HEK293 (cell line): ENCODE measurements around the gene PHF19.

Experiments
- CTCF ChIA-PET: fragments of 350-600 bp; formaldehyde crosslinking; extraction: SDS; loops from one replicate; lab custom pipeline; 2021; ENCODE audit warnings: antibody characterized with exemption; lab: Yijun Ruan, JAX
- POLR2A ChIA-PET: fragments of 300-600 bp; formaldehyde crosslinking; extraction: SDS; loops from one replicate; lab custom pipeline; 2020; ENCODE audit warnings: antibody characterized with exemption, inconsistent platforms; lab: Yijun Ruan, JAX
- H3K27ac ChIP-seq: fragments of 200-500 bp; sonication (Bioruptor generic); 2 replicates; pipeline ENCODE4 v1.5.1; 2014; ENCODE audit warnings: low read depth, low read length, control low read depth, inconsistent platforms; ENCODE audit errors: extremely low read depth
- H3K36me3 ChIP-seq, 2 experiments: fragments of 200-500 bp in 1 of 2; sonication (Bioruptor generic) in 1 of 2; 1 replicate in 1 of 2; 2 replicates in 1 of 2; pipeline ENCODE4 v1.5.1; 2014 to 2017; ENCODE audit warnings: inconsistent platforms in 2 of 2, low read length in 2 of 2; ENCODE audit not compliant: control insufficient read depth in 2 of 2, insufficient read depth in 1 of 2
- H3K4me1 ChIP-seq: fragments of 200-500 bp; sonication (Bioruptor generic); 2 replicates; pipeline ENCODE4 v1.5.1; 2014; ENCODE audit warnings: mild to moderate bottlenecking, low read length, inconsistent platforms; ENCODE audit not compliant: control insufficient read depth, insufficient read depth
- H3K4me3 ChIP-seq: 2 replicates; pipeline ENCODE4 v1.5.1; 2011; ENCODE audit warnings: low read depth, mild to moderate bottlenecking, control low read depth, low read length, moderate library complexity
- H3K9me3 ChIP-seq: fragments of 200-500 bp; sonication (Bioruptor generic); 2 replicates; pipeline ENCODE4 v1.5.1; 2014; ENCODE audit warnings: low read depth, low read length, inconsistent platforms; ENCODE audit not compliant: control insufficient read depth, insufficient read depth
- SP3 ChIP-seq: fragments of 450-650 bp; formaldehyde crosslinking; IDR thresholded peaks from 2 replicates; pipeline ENCODE4 v1.5.1; 2016; ENCODE audit warnings: missing biosample characterization, missing genetic modification characterization
- ZNF24 ChIP-seq: fragments of 450-650 bp; formaldehyde crosslinking; IDR thresholded peaks from 2 replicates; pipeline ENCODE4 v1.5.1; 2016; ENCODE audit warnings: missing biosample characterization, missing genetic modification characterization
- ZNF394 ChIP-seq: fragments of 450-650 bp; formaldehyde crosslinking; IDR thresholded peaks from 2 replicates; pipeline ENCODE4 v1.5.1; 2016; ENCODE audit warnings: missing biosample characterization, missing genetic modification characterization, mild to moderate bottlenecking, moderate library complexity, borderline replicate concordance
- ZNF510 ChIP-seq: fragments of 450-650 bp; formaldehyde crosslinking; IDR thresholded peaks from 2 replicates; pipeline ENCODE4 v1.5.1; 2018; ENCODE audit warnings: mild to moderate bottlenecking, missing genetic modification characterization, missing biosample characterization; ENCODE audit not compliant: insufficient replicate concordance
- ZNF529 ChIP-seq: fragments of 450-650 bp; formaldehyde crosslinking; IDR thresholded peaks from 2 replicates; pipeline ENCODE4 v1.5.1; 2017; ENCODE audit warnings: missing genetic modification characterization, missing biosample characterization; ENCODE audit not compliant: insufficient replicate concordance
- ZNF624 ChIP-seq: fragments of 450-650 bp; formaldehyde crosslinking; IDR thresholded peaks from 2 replicates; pipeline ENCODE4 v1.5.1; 2017; ENCODE audit warnings: missing biosample characterization, missing genetic modification characterization
- ZNF791 ChIP-seq: fragments of 450-650 bp; formaldehyde crosslinking; IDR thresholded peaks from 2 replicates; pipeline ENCODE4 v1.5.1; 2016; ENCODE audit warnings: missing biosample characterization, missing genetic modification characterization
- TF ChIP-seq, protein P1 (sequence below): fragments of 450-650 bp; formaldehyde crosslinking; conservative IDR thresholded peaks from 2 replicates; pipeline ENCODE4 v1.5.1; 2016; ENCODE audit warnings: low read depth, missing biosample characterization, missing genetic modification characterization
- TF ChIP-seq, protein P2 (sequence below): sonication (generic); formaldehyde crosslinking; IDR thresholded peaks from 2 replicates; pipeline ENCODE4 v1.8.1; 2022; ENCODE audit warnings: mild to moderate bottlenecking, moderate library complexity, missing genetic modification reagents
- TF ChIP-seq, protein P3 (sequence below): fragments of 450-650 bp; formaldehyde crosslinking; IDR thresholded peaks from 2 replicates; pipeline ENCODE4 v1.5.1; 2016; ENCODE audit warnings: missing biosample characterization, missing genetic modification characterization
- TF ChIP-seq, protein P4 (sequence below): fragments of 450-650 bp; formaldehyde crosslinking; IDR thresholded peaks from 2 replicates; pipeline ENCODE4 v1.5.1; 2017; ENCODE audit warnings: missing biosample characterization, missing genetic modification characterization

The PHF19 gene

DNA sequence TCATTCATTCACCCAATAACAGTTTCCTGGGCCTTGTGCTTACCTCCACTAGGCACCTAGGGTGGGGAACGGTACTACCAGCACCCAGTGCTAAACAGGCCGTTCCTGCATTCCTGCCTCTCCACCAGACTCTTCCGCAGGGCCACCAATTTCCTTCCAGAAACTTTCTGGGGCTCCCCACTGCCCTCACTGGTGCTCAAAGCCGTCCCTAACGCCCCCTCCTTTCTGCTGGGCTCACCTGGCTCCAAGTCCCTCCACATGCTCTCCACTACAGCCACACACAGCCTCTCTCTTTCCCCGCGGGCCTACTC is 1.4 kb downstream of the PHF19 start (continued):
- TF ChIP-seq, protein P1, sequence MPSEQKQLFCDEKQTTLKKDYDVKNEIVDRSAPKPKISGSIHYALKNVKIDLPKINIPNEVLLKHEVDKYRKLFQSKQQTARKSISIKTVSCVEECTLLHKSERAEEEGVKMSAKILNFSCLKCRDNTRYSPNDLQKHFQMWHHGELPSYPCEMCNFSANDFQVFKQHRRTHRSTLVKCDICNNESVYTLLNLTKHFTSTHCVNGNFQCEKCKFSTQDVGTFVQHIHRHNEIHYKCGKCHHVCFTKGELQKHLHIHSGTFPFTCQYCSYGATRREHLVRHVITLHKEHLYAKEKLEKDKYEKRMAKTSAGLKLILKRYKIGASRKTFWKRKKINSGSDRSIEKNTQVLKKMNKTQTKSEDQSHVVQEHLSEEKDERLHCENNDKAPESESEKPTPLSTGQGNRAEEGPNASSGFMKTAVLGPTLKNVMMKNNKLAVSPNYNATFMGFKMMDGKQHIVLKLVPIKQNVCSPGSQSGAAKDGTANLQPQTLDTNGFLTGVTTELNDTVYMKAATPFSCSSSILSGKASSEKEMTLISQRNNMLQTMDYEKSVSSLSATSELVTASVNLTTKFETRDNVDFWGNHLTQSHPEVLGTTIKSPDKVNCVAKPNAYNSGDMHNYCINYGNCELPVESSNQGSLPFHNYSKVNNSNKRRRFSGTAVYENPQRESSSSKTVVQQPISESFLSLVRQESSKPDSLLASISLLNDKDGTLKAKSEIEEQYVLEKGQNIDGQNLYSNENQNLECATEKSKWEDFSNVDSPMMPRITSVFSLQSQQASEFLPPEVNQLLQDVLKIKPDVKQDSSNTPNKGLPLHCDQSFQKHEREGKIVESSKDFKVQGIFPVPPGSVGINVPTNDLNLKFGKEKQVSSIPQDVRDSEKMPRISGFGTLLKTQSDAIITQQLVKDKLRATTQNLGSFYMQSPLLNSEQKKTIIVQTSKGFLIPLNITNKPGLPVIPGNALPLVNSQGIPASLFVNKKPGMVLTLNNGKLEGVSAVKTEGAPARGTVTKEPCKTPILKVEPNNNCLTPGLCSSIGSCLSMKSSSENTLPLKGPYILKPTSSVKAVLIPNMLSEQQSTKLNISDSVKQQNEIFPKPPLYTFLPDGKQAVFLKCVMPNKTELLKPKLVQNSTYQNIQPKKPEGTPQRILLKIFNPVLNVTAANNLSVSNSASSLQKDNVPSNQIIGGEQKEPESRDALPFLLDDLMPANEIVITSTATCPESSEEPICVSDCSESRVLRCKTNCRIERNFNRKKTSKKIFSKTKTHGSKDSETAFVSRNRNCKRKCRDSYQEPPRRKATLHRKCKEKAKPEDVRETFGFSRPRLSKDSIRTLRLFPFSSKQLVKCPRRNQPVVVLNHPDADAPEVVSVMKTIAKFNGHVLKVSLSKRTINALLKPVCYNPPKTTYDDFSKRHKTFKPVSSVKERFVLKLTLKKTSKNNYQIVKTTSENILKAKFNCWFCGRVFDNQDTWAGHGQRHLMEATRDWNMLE, result no peak
- TF ChIP-seq SP3 (tag by site-specific recombination) (no peak), ZNF24 (tag by site-specific recombination) (0 out of 2 replicates have a peak, but pooled peaks have one; percentile 7), ZNF394 (tag by site-specific recombination) (no peak), ZNF624 (tag by site-specific recombination) (no peak)
- TF ChIP-seq, protein P2, sequence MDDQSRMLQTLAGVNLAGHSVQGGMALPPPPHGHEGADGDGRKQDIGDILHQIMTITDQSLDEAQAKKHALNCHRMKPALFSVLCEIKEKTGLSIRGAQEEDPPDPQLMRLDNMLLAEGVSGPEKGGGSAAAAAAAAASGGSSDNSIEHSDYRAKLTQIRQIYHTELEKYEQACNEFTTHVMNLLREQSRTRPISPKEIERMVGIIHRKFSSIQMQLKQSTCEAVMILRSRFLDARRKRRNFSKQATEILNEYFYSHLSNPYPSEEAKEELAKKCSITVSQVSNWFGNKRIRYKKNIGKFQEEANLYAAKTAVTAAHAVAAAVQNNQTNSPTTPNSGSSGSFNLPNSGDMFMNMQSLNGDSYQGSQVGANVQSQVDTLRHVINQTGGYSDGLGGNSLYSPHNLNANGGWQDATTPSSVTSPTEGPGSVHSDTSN, result no peak
- TF ChIP-seq, protein P3, sequence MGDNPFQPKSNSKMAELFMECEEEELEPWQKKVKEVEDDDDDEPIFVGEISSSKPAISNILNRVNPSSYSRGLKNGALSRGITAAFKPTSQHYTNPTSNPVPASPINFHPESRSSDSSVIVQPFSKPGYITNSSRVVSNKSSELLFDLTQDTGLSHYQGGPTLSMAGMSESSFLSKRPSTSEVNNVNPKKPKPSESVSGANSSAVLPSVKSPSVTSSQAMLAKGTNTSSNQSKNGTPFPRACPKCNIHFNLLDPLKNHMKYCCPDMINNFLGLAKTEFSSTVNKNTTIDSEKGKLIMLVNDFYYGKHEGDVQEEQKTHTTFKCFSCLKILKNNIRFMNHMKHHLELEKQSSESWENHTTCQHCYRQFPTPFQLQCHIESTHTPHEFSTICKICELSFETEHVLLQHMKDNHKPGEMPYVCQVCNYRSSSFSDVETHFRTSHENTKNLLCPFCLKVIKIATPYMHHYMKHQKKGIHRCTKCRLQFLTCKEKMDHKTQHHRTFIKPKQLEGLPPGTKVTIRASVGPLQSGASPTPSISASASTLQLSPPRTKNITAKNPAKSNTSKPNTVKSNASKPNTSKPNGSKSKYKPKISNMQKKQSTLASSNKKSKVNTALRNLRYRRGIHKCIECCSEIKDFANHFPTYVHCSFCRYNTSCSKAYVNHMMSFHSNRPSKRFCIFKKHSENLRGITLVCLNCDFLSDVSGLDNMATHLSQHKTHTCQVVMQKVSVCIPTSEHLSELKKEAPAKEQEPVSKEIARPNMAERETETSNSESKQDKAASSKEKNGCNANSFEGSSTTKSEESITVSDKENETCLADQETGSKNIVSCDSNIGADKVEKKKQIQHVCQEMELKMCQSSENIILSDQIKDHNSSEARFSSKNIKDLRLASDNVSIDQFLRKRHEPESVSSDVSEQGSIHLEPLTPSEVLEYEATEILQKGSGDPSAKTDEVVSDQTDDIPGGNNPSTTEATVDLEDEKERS (tag by site-specific recombination), result no peak
- TF ChIP-seq, protein P4, sequence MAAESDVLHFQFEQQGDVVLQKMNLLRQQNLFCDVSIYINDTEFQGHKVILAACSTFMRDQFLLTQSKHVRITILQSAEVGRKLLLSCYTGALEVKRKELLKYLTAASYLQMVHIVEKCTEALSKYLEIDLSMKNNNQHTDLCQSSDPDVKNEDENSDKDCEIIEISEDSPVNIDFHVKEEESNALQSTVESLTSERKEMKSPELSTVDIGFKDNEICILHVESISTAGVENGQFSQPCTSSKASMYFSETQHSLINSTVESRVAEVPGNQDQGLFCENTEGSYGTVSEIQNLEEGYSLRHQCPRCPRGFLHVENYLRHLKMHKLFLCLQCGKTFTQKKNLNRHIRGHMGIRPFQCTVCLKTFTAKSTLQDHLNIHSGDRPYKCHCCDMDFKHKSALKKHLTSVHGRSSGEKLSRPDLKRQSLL (tag by site-specific recombination), result no peak

DNA sequence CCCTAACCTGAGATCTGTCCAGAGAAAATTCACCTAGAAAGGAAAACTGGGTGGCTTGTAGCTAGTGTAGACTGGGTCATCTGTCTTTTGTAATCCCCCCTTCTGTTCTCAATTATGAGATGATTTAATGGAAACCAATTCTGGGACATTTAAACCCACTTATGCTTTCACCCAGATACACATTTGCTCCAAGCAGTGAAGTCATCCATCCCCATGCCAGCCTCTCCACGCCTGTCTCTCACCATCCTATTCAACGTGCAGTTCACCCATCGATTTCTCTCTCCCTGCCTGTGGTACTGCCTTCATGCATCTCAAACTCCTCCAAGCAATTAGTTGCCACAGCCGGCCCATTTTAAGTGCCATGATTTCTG is 1.8 kb downstream of the PHF19 start:
- Histone ChIP-seq H3K4me1 (no peaks in the 10 kb centered on the region), H3K36me3 (peaks cover 0 to 29% of the 10 kb centered on the region in 2 experiments; a peak in 2 of 3 replicates), H3K4me3 (no peak overlapping the region), H3K27ac (no peak overlapping the region), H3K9me3 (no peaks in the 10 kb centered on the region)
- ChIA-PET POLR2A (interaction anchor here (1.5 kb wide), 1 partner anchor 33 kb away, joined by 3 read pairs; the partner anchor contains the start of gene PSMD5), CTCF (interaction anchor here (1.2 kb wide), 1 partner anchor 62 kb away, joined by 3 read pairs; no protein-coding TSS in a partner anchor)
- 0 out of 2 replicates have a peak, but pooled peaks have one; percentile 20 for TF ChIP-seq ZNF24 (tag by site-specific recombination)
- TF ChIP-seq ZNF510, result no peak
- TF ChIP-seq ZNF529 (tag by site-specific recombination), result no peak
- TF ChIP-seq ZNF791, result no peak
